HG03025 (cell line): ENCODE results near the gene SSRP1.
A peak's percentile ranks its signal among the peaks of the same experiment; 100 is the strongest.
"Not testable (repeated sequence)": the region's sequence is repeated elsewhere in the genome, so short reads cannot be mapped to it uniquely, and the experiment has no call there.

Experiments used
- ATAC-seq: cut with Tn5 transposase; IDR thresholded peaks from one replicate; pipeline ENCODE4 v1.9.1; 2021; ENCODE audit warnings: mild to moderate bottlenecking, moderate library complexity; ENCODE audit not compliant: unreplicated experiment, low FRiP score

Gene SSRP1

DNA sequence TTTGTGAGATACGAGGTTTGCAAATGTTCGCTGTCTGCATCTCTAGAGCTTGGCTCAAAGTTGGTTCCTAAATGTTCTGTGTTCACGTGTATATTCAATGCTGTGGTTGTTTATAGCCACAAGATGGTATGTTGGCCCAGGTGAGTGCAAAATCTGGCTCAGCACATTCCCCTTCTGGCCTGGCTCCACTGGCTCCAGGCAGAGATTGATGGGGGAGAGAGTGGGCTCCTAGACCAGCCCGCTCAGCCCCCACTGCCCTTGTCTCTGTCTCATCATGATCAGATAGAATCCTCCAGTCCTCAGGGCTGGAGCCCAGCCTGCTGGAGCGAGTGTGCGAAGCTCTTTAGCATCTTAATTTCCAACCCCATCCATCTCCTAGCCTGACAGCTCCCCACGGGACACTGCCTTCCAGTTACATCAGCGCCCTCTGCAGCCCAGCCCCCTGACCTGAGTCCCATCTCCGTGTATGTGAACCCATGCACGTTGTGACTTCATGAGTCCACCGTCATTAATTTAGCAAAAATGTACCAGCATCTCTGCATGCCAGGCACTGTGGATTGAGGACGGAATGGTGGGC, 4.4 kb upstream of the SSRP1 start:
- no peak for ATAC-seq

DNA sequence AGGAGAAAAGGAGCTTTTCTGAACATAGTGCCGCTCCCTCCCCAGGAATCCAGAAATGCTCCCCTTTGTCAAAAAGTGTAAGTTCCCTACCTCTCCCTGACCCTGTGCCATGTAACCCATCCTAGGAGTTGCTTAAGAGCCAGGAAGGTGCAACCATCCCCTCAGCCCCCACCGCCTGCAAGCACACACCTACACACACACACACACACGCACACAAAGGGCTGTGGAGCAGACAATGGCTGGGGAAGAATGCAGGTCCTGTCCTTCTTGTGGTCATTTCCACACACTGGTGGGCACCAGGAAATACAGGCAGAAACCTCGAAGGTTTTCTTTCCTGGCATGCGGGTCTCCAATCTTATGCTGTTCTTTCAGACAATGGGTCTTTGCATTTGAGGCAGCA, 3.6 kb upstream of the SSRP1 start:
- no peak for ATAC-seq

GRCh38 chr11:57338142-57338541, 2.5 kb upstream of the SSRP1 start, which contains the start of gene P2RX3:
TSS of gene P2RX3 (plus strand) at chr11:57338352. CDS start at chr11:57338551, 199 bp downstream.
- no peak for ATAC-seq

- ATAC-seq, result not testable (repeated sequence)
Observed at GRCh38 chr11:57336856-57337255, 1.2 kb upstream of the SSRP1 start.

DNA sequence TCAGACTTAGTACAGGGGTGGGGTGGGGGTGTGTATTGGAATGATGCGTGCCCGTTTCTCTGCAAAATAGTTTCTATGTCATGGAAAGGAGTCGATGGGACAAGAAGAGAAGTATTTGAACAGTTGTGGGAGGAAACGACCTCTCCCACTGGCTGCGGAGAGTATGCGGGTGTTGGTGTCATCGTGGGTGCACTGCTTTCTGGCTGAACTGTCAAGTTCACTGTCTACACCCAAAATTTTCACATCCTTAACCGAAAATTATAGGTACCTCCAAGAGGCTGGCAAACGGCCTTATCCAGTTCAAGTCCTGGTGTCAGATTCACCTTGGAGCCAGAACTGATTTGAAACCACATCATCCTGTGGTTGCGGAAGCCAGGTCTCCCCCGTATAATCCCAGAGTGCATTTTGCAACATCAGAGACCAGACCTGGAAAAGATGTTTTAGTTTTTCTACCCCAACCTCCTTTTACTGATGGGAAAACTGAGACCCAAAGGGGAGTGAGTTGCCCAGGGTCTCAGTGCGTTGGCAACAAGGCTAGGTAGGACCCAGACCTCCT, 497 bp upstream of the SSRP1 start:
- no peak for ATAC-seq

DNA sequence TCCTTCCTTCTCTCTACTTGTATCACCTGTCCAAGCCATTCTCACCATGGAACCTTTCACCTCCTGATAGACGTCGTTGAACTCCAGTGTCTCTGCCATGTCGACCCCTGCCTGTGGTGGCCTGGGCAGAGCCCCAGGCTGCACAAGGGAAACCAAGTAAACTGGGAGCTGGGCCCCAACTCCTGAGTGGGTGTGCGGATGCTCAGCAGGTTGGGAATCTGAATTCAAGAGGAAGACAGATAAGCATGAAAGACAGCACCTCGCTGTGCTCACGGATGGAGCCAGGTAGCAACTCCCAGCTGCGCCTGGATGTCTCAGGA, 709 bp downstream of the SSRP1 start:
- no peak for ATAC-seq

DNA sequence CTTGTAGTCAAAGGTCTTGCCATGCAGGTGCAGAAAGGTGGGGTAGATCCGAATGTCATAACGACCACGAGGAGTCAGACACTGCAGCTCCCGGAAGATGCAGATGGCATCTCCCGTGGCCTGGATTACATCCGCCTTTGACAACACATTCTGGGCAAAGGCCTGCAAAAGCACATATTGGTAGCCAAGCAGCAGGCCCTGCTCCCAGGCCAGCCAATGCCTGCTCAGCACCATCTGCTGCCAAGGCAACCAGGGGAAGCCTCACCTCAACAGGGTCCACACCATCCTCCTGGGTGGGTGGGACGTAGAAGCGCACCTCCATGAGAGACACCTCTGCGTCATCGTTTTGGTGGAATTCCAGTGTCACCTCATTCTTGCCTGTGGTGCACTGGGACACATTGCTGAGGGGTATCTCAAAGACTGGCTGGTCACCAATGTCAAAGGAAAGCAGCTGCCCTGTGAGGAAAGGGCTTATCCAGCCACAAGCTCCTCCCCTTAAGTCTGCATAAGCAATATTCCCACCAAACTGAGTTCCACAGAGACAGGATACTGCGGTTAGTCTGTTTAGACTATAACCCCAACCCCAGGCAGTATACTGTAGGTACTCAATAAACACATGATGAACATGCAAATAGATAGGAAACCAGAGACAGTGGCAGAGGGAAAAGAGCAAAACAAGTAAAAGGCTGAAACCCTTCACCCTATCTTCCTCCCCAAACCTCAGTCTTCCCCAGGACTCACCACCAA, 2.8 kb downstream of the SSRP1 start:
- ATAC-seq, result no peak

GRCh38 chr11:57331720-57332119, 4.0 kb downstream of the SSRP1 start:
- no peak for ATAC-seq

DNA sequence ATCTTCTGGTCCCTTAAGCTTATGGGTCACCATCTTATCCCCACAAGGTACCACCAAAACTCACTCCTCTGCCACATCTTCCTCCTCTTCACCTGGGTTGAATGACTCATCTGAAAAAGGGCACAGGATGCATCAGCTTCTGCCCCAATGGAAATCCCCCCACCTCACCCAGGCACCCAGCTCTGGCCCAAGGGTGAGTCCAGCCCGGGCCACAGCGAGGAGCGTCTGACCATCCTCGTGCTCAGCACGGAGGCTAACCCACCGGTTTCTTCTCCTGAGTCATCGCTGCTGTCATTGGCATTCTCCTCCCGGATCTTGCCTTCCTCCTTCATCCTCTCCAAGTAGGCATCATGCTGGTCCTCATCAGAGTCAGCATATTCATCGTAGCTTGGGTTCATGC, 5.7 kb downstream of the SSRP1 start:
- no peak for ATAC-seq

DNA sequence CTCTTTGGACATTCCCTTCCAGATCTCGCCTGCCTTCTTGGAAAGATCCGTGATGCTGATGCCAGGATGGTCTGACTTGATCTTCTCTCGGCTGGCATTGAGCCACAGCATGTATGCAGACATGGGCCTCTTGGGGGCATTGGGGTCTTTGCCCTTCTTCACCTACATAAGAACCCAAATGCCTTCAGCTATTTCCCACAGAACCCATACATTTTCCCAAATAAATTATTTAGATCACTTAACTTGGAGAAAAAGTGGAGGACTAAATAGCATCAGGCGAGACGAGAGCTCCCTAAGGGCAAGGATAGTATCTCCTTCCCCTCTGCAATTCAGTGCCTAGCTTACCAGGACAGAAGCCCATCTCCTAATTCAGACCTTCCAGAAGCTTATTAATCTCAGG, 8.0 kb downstream of the SSRP1 start:
- ATAC-seq, result no peak

- ATAC-seq, result no peak
Observed at GRCh38 chr11:57325735-57326048, 10.0 kb downstream of the SSRP1 start.

DNA sequence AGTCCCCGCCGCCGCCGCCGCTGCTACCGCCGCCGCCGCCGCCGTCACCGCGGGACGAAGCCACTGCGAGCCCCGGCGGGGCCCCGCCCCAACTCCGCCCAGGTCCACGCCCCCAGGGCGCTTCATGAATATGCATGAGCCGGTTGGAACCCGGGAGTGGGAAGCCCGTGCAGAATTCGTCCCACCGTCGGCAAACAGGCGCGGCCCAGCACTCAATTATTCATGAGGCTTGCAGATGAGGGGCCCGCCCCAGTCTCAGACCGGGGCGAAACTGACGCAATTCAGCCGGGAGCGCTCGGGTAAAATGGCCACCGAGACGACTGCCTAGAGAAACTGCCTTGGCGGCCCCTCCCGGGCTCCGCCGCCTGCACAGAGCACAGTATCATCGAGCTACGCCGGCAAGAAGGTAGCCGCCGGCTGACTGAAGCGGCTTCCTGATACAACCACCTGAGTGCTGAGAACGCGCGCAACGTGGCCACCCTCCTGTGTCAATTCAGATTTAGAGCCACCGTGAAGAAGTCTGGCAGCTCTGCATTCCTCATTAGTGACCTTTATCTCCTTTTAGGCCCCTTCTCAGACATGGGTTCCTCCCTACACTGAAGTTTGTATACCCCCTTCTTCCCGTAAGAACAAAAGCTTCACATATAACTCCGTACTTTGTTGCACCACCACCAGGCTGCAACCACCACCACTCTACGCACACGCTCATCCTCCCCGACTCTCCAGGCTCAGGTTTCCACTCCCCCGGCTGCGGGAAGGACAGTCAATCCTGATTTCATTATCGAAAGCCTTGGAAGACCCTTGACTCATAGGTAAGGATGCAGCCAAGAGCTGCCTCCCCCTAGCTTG, 10.6 kb downstream of the SSRP1 start, which contains the start of gene TNKS1BP1:
TNKS1BP1 (minus strand) TSS at position 67 of the 849 bp plus-strand sequence. CDS start 3,067 bp downstream, outside the sequence.
- peak; percentile 88 for ATAC-seq

DNA sequence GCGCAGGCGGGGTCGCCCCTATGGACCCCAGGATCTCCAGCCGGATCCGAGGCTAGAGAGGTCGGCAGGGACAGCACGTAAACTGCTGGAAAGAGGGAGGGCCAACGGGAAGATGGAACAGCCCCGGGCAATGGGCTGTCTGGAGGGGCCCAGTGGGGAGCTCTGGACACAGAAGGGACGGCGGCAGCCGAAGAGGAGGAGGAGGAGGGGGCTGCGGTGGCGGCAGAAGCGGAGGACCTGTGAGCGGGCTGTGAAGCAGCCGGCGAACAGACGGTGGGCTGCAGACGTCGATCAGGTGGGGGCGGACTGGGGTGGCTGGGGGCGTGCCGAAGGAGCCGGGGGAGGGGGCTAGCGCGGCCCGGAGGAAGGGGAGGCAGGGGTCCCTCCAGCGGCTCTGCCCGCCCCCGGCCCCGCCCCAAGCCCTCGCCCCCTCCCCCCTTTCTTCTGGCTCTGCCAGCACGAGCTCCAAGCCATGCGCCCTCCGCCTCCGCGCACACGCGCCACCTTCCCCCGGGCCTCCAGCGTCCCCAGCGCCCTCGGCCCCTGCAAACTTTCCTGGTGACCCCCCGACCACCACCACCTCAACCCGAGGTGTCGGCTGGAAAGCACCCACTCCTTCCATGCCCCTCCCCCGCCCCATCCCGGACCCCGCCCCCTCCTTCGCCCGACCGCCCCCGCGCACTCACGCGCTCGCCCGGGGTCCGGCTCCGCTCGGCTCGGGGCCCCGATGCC, 11.4 kb downstream of the SSRP1 start:
- peak; percentile 33 for ATAC-seq

GRCh38 chr11:57323855-57324153, 11.9 kb downstream of the SSRP1 start:
- no peak for ATAC-seq

DNA sequence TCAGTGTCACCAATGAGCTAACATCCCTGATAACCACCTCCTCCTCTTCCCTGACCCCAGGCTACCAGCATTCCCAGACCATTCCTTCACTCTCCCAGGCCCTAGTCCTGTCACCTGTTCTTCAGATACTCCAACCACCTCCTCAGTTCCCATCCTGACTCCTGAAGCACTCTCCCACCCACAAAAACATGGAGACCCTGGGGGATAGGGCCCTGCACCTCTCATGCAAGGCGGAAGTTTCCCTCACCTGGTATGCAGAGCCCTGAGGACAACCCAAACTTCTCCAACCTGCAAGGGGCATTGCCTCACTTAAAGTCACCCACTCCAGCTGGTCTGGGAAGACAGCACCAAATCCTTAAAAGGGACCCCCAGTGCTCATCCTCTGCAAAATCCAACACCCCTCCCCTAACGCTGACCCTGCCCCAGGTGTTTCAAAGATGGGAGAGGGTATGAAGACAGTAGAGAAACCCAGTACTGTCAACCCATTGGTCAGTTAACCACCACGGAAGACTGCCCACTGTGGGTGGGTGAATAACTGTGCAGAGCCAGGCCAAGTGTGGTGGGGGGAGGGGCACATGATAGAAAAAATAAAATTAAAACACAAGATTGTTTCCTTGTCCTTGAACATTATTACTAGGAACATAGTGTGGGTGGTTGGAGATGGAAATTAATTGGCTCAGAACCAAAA, 12.4 kb downstream of the SSRP1 start:
- ATAC-seq, result no peak

DNA sequence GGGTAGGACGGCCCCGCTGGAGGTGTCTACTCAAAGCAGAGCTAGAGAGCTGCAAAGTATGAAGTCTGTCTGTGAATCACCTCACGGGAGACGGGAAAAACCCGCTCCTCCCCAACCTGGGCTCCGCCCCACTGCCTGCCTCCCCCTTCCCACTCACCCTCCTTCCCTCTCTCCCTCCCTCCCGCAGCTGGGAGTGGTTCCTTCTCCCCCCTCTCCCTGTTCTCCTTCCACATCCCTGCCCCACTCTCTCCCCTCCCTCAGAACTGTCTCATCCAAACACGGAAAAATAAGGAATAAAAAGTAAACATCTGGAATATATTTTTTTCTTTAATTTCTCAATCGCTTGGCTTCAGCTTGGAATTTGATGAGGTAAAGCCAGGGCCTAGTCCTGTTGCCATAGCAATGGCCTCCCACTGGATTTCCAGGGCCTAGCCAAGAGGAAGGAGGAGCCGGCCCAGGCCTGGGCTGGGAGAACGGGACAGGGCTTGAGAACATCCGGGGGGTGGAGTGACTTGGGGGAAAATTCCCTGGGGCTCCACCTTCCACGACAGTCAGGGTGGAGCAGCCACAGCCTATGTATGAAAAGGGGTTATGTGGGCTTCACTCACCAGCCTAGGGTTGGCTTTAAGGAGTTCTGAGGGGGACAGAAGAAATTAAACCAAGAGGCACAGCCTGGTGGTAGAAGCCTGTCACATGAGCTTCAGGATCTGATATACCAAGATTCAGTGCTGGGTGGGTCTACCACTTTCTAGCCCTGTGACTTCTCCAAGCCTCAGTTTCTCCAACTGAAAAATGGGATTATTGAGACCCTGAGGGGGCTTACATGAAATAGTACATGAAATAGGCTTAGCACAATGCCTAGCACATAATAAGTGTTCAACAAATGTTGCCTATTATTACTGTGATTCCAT, 13.2 kb downstream of the SSRP1 start:
- ATAC-seq, result no peak

- no peak for ATAC-seq
Observed at GRCh38 chr11:57321388-57322255, 14.1 kb downstream of the SSRP1 start.

DNA sequence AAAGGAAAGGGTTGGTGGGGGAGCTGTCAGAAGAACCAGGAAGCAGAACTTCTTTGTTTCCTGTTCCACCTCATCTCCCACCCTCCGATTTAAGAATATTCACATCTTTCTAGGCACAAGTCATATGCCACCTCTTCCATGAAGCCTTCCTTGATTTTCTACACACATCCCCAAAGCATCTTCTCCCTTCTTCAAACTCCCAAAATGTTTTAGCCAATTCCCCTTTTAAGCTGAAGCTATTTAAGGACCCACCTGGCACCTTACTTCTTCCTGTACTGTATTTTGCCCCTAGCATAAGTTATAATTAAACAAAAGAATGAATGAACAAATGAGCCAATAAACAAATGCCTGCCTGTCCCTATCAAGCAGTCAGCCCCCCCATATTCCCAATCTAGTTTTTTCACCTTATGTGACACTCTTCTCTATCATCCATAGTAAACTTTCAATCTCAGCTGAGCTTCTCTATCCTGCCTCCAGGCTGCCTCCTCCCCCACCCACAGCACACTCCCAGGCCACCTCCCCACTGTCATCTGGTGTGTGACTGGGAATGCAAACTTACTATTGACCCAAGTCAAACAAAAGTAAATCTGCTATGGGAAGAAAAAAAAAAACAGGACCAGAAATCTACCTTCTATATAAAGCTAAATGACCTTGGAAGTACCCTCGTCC, 14.8 kb downstream of the SSRP1 start:
- ATAC-seq, result no peak
